Coronary artery (tissue), 2 donors: ENCODE results near the gene TRIM56.
"Not testable (repeated sequence)": the region's sequence is repeated elsewhere in the genome, so short reads cannot be mapped to it uniquely, and the experiment has no call there.

ENCODE experiments used
- DNase-seq: peaks from one replicate; pipeline ENCODE4 v3.0.0-alpha.2; 2017; ENCODE audit warnings: low spot score
- H3K27ac ChIP-seq, 2 donors: fragments of 200-600 bp; sonication (generic); one replicate each; pipeline ENCODE4 v1.5.1; 2016 to 2019
- H3K4me3 ChIP-seq: fragments of 200-600 bp; sonication (generic); 2 replicates; pipeline ENCODE4 v1.5.1; 2016; ENCODE audit warnings: mild to moderate bottlenecking, moderate library complexity
- TF ChIP-seq, protein P1 (sequence below): fragments of 200-600 bp; sonication (generic); IDR thresholded peaks from one replicate; pipeline ENCODE4 v1.5.1; 2019; ENCODE audit warnings: antibody characterized with exemption

TRIM56 gene

DNA sequence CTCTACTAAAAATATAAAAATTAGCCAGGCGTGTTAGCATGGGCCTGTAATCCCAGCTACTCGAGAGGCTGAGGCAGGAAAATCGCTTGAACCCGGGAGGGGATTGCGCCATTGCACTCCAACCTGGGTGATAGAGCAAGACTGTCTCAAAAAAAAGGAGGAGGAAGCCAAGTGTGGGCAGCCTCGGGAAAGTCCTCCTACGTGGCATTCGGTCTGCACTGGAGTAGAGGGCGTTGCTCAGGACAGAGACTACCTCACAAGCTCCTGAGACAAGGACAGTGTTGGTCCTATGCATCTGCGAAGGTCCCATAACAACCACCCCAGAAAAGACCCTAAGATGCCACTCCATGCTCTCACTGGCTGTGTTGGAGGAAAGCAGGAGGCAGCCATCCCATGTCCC is 31.6 kb downstream of the TRIM56 start:
- H3K4me3 ChIP-seq: no peak overlapping the region
- H3K27ac ChIP-seq: peak overlapping the region; percentile 62 to 93
- no peak for DNase-seq
- TF ChIP-seq, protein P1, sequence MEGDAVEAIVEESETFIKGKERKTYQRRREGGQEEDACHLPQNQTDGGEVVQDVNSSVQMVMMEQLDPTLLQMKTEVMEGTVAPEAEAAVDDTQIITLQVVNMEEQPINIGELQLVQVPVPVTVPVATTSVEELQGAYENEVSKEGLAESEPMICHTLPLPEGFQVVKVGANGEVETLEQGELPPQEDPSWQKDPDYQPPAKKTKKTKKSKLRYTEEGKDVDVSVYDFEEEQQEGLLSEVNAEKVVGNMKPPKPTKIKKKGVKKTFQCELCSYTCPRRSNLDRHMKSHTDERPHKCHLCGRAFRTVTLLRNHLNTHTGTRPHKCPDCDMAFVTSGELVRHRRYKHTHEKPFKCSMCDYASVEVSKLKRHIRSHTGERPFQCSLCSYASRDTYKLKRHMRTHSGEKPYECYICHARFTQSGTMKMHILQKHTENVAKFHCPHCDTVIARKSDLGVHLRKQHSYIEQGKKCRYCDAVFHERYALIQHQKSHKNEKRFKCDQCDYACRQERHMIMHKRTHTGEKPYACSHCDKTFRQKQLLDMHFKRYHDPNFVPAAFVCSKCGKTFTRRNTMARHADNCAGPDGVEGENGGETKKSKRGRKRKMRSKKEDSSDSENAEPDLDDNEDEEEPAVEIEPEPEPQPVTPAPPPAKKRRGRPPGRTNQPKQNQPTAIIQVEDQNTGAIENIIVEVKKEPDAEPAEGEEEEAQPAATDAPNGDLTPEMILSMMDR: no peak

DNA sequence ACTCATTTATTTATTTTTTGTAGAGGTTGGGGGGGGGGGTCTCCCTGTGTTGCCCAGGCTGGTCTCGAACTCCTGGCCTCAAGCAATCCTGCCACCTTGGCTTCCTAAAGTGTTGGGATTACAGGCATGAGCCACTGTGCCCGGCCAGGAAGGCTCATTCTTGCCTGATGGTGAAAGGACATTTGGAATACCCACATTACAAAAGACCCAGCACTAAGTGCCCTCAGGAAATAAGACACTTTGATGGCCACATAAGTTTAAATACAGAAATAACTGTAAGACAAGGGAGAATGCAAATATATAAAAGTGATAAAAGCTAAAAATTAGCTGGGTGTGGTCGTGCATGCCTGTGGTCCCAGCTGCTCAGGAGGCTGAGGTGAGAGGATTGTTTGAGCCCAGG is 33.6 kb downstream of the TRIM56 start:
- Histone ChIP-seq H3K4me3 (no peak overlapping the region), H3K27ac (peak overlapping the region; percentile 62 to 93)
- TF ChIP-seq, protein P1: no peak
- peak; percentile 50 for DNase-seq

DNA sequence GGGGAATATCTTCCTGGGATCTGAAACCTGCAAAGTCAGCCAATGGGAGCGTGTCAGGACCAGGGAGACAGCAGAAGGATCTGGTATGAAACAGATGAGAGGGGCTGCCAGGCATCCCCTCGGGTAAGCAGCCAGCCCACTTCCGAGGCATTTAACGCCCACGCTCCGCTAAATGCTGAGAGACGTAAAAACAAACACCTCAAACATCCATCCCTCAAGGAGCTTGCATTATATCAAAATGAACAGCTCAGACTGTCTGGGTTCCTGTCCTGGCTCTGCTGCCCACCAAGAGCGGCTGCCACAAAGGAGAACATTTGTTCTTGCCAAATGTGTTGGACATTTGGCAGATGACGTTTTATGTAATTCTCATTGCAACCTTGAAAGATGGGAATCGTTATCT is 34.6 kb downstream of the TRIM56 start:
- peak overlapping the region; percentile 93 to 97 for H3K27ac ChIP-seq
- TF ChIP-seq, protein P1: no peak
- peak; percentile 66 for DNase-seq
- H3K4me3 ChIP-seq: no peak overlapping the region

DNA sequence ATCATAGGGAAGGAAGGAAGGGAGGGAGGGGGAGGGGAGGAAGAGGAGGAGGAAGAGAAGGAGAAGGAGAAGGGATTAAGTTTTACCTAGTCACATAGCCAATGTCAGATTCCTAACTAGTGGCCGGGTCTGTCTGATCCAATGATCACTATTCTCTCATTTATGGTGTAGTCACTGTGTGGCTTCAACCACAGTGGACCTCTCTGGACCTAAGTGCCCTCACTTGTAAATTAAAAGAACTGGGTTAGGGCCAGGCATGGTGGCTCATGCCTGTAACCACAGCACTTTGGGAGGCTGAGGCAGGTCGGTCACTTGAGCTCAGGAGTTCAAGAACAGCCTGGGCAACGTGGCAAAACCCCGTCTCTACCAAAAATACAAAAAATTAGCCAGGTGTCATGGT is 35.0 kb downstream of the TRIM56 start:
- peak overlapping the region; percentile 93 to 97 for H3K27ac ChIP-seq
- TF ChIP-seq, protein P1: no peak
- no peak overlapping the region for H3K4me3 ChIP-seq
- DNase-seq: peak; percentile 63

DNA sequence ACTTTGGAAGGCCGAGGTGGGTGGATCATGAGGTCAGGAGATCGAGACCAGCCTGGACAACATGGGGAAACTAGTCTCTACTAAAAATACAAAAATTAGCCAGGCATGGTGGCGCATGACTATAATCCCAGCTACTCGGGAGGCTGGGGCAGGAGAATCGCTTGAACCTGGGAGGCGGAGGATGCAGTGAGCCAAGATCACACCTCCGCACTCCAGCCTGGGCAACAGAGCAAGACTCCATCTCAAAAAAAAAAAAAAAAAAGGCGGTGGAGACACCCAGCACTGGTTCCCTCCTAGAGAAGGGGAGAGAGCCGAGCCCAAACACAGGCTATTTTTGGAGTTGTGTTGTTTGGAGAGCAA is 36.3 kb downstream of the TRIM56 start:
- not testable (repeated sequence) for DNase-seq, H3K4me3 ChIP-seq
- H3K27ac ChIP-seq: peak overlapping the region; percentile 93 to 97

DNA sequence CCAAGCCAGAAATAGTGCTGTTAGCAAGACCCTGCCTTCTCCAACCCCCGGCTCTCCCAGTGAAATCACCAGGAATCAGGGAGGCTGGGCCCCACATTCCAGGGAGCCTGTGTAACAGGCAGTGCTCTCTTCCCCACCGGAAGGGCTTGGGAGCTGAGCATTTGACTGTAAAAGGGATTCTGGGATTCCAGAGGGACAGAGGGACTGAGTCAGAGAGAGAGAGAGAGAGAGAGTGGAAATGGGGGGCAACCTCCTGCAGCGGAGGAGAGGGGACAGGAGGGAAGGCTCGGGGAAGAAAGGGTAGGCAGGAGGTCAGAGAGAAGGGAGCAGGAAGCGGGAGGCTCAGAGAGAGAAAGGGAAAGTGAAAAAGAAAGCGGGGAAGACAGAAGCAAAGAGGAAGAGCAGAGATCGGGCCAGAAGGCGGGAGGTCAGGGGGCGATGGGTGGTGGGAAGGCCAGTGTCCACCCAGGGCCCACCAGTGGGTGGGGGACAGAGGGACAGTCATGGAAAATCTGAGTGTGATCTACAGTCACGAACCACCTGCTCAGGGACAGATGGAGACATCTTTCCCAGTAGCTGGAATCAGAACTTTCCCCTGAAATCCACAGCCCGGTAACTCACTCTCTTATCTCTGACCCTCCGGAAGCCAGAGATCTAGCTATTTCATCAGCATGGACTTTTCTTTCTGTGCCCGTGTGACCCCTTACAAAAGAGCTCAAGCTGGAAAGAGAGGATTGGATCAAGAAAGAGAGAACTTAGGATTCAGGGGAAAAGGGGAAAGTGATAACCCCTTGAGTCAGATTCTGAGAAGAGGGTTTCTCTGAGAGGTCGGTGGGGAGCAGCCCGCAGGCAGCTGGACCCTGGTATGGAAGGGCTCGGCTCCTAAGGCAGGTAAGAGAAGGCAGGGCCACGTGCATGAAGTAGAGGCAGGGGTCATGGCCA is 37.0 kb downstream of the TRIM56 start:
- DNase-seq: peak; percentile 97
- Histone ChIP-seq H3K4me3 (peak overlapping the region; percentile 64), H3K27ac (peak overlapping the region; percentile 93 to 97)
- TF ChIP-seq, protein P1: no peak

DNA sequence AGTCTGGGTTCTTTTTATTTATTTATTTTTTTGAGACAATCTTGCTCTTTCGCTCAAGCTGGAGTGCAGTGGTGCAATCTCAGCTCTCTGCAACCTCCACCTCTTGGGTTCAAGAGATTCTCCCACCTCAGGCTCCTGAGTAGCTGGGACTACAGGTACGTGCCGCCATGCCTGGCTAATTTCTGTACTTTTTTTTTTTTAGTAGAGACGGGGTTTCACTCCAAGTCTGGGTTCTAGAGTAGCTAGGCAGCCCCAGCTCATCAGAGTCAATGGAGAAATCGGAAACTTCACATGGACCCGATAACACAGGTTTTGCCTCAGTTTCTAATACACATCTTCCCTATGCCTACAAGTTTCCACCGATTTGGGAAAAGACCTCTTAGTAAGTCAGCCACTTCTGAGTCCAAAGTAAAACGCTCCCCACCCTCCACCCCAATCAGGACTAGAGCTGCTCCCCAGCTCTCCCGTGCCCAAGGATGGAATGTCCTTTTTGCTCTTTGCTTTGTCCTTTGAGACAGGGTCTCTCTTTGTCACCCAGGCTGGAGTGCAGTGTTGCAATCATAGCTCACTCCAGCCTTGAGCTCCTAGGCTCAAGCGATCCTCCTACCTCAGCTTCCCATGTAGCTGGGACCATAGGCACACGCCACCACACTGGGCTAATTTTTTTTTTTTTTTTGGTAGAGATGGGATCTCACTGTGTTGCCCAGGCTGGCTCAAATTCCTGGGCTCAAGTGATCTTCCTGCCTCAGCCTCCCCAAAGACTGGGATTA is 37.8 kb downstream of the TRIM56 start:
- no peak for DNase-seq
- TF ChIP-seq, protein P1: no peak
- peak overlapping the region; percentile 64 for H3K4me3 ChIP-seq
- peak overlapping the region; percentile 93 to 97 for H3K27ac ChIP-seq
